Right lobe of liver (tissue), 4 donors: ENCODE measurements around the gene DOCK10.

Experiments used
- CTCF ChIP-seq, 4 donors: fragments of 200-600 bp in 3 of 4; fragments of 450-650 bp in 1 of 4; IDR thresholded peaks; one replicate each; pipeline versions ENCODE4 v1.5.1 to v1.8.0; 2016 to 2022; ENCODE audit warnings: antibody characterized with exemption in 4 of 4, mild to moderate bottlenecking in 2 of 4
- POLR2A ChIP-seq: fragments of 450-650 bp; IDR thresholded peaks from one replicate; pipeline ENCODE4 v1.6.1; 2017; ENCODE audit warnings: antibody characterized with exemption, mild to moderate bottlenecking
- donor health status: DM: no; HTN: no; CAD: no.
- donor health status: DM: no; HTN: no; CAD: no.
- donor health status: DM: no; HTN: yes; CAD: no.

- no peak for TF ChIP-seq POLR2A
- no peak for TF ChIP-seq CTCF (IDR thresholded peaks at IDR 0.05)
These were observed 89.2 kb downstream of the DOCK10 start for GRCh38 chr2:224952936-224953657.
